OCI-LY3 (cell line): ENCODE data around the gene FRS3.

Experiments
- EZH2phosphoT487 ChIP-seq: fragments of 200-600 bp; shearing (Covaris generic); IDR thresholded peaks from 2 replicates; pipeline ENCODE4 v1.6.1; 2018; ENCODE audit warnings: antibody characterized with exemption, mixed run types, low read depth
- TF ChIP-seq, protein P1 (sequence below): fragments of 200-600, 300-600 bp; sonication (generic); IDR thresholded peaks from 2 replicates; pipeline ENCODE4 v1.5.1; 2014; ENCODE audit warnings: antibody characterized with exemption, low read length, low read depth

DNA sequence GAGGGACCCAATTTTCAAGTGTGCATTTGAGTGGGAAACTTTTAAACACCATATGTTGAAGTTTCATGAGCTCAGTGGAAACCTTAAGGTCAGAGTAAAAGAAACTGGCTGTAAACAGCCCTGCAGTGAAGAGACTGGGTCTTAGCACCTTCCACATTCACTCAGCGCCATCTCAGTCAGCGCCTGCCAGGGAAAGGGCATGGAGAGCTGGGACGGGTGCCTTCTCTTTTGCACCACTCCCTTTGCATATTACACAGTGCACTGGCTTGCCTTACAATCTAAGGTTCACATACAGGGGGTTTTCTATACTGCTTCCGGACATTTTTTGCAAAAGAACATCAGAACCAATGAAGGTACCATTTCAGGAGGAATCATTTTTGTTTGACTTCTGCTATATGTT is 12.3 kb upstream of the FRS3 start:
- TF ChIP-seq, protein P1, sequence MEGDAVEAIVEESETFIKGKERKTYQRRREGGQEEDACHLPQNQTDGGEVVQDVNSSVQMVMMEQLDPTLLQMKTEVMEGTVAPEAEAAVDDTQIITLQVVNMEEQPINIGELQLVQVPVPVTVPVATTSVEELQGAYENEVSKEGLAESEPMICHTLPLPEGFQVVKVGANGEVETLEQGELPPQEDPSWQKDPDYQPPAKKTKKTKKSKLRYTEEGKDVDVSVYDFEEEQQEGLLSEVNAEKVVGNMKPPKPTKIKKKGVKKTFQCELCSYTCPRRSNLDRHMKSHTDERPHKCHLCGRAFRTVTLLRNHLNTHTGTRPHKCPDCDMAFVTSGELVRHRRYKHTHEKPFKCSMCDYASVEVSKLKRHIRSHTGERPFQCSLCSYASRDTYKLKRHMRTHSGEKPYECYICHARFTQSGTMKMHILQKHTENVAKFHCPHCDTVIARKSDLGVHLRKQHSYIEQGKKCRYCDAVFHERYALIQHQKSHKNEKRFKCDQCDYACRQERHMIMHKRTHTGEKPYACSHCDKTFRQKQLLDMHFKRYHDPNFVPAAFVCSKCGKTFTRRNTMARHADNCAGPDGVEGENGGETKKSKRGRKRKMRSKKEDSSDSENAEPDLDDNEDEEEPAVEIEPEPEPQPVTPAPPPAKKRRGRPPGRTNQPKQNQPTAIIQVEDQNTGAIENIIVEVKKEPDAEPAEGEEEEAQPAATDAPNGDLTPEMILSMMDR: no peak
- no peak for TF ChIP-seq EZH2phosphoT487
